ENCODE measurements around the gene TMEM117.

DNA sequence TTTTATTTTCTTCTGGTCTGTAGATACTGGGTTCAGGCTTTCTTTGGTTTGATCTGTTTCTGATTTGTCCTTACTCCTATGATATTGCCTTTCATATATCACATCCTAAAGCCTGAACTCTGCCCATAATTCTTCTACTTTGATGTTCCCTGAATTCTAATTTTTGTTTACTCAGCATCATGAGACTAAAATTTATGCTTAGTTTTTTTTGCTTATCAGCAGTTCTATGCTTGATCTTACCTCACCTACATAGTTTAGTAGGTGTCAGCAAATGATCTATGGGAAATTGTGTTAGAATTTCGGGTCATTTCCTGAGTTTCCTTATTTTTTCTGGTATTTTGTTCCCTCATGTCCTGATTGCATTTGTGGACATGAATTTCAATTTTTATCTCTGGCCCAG lies 94.2 kb downstream of the TMEM117 start:
- TF ChIP-seq, protein P1, sequence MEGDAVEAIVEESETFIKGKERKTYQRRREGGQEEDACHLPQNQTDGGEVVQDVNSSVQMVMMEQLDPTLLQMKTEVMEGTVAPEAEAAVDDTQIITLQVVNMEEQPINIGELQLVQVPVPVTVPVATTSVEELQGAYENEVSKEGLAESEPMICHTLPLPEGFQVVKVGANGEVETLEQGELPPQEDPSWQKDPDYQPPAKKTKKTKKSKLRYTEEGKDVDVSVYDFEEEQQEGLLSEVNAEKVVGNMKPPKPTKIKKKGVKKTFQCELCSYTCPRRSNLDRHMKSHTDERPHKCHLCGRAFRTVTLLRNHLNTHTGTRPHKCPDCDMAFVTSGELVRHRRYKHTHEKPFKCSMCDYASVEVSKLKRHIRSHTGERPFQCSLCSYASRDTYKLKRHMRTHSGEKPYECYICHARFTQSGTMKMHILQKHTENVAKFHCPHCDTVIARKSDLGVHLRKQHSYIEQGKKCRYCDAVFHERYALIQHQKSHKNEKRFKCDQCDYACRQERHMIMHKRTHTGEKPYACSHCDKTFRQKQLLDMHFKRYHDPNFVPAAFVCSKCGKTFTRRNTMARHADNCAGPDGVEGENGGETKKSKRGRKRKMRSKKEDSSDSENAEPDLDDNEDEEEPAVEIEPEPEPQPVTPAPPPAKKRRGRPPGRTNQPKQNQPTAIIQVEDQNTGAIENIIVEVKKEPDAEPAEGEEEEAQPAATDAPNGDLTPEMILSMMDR (IDR thresholded peaks at IDR 0.05) = no peak
- TF ChIP-seq POLR2A (IDR thresholded peaks at IDR 0.05) = no peak
- no peak for TF ChIP-seq EP300 (IDR thresholded peaks at IDR 0.05)

All from tibial nerve (tissue), 4 donors.